NCI-H146 treated with DMSO at 0.1 percent for 48 hours (cell line): ENCODE measurements around the gene KLB.

ENCODE experiments used
- DNase-seq: peaks from one replicate; lab custom pipeline; 2025; ENCODE audit not compliant: unreplicated experiment; lab: John Stamatoyannopoulos, UW

KLB gene

DNA sequence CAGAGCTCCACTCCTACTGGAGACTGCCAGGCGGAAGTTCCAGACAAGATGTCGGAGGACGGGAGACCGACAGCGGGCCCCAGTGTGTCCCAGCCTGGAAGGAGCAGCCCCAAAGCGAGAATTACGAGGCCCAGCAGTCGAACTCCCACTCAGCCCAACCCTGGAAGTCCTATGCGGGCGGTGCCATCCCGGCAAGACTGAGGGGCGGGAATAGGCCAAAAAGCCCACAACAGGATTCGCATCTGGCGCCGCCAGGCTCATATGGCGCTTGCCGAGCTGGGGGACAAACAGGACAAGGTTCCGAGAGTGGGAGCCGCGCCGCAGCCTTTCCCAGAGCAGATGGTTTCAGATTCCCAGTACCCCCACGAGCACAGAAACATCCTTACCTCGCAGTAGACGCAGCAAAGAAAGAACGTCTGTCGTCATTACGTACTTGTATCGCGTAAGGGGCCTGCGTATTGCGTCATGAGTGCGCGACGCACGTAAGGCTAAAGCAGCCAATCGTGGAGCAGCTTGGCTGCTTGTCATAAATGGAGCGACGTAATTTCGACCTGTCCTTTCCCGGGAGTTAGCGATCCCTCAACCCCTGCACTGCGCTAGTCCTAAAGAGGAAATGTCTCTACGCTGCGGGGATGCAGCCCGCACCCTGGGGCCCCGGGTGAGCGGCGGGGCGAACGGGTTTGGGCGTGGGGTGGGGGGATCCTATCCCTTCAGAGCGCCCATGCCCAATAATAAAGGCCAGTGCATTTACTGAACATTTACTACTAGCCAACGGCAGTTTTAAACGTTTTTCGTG, 52.0 kb downstream of the KLB start, which contains the start of the genes LIAS and RPL9:
Gene LIAS (plus strand): TSS at position 552 of the 796 bp plus-strand sequence. CDS start 62 bp downstream, at position 614.
Gene RPL9 (minus strand): TSS at position 418 of the 796 bp plus-strand sequence. CDS start 483 bp downstream, outside the sequence.
- peak; percentile 95 for DNase-seq

- no peak for DNase-seq
Observed at GRCh38 chr4:39464886-39465501, 58.3 kb downstream of the KLB start.

DNA sequence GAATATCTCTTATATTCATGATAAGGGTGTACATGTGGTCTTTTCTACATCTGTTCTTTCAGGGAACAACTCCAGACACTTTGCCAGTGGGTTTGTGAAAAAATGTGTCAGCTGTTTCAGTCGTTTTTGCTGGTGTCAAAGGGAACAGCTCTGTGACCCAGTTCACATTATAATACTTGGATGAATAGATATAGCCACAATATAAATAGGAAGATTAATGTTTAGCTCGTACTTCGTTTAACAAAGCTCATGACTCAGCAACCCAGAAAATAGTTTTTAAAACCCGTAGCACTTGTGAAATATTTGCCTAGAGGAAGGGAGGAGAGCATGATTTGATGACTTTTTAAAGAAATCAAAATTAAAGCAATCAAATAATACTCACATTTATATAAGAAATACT, 60.0 kb downstream of the KLB start:
- DNase-seq, result no peak

DNA sequence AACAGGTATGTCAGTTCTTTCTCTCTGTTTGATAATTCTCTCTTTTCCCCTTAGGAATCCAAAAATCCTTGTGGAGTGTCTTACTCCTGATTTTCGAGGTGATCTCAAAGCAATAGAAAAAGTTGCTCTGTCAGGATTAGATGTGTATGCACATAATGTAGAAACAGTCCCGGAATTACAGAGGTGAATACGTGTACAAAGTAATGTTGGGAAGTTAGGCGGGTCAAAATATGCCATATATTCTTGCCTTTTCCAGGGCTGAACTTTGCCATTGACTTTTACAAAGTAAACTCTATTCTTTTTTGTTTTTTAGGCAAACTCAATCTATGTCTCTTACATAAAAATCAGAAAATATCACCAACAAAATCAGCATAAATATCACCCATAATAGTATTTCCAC, 60.7 kb downstream of the KLB start:
- DNase-seq, result no peak

- DNase-seq, result peak; percentile 61
Observed at GRCh38 chr4:39469429-39470077, 62.8 kb downstream of the KLB start.

DNA sequence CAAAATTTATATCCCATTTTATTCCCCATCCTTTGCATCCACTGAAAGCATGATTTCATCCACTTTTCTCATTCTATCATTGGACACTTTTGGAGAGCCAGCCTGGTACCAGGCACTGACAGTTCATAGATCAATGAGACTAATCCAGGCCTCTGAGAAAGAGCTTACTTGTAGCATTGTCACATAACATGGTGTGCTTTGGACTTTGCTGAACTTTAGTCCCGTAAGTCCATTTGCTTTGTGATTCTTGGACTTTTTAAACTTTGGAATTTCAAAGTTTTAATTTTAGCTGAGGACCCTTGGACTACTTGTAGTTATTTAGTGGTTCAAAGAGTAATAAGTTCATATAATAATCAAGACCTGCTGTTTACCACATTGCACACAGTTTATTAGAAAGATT, 63.7 kb downstream of the KLB start:
- DNase-seq, result no peak

GRCh38 chr4:39472396-39472795, 65.7 kb downstream of the KLB start:
- DNase-seq, result no peak

DNA sequence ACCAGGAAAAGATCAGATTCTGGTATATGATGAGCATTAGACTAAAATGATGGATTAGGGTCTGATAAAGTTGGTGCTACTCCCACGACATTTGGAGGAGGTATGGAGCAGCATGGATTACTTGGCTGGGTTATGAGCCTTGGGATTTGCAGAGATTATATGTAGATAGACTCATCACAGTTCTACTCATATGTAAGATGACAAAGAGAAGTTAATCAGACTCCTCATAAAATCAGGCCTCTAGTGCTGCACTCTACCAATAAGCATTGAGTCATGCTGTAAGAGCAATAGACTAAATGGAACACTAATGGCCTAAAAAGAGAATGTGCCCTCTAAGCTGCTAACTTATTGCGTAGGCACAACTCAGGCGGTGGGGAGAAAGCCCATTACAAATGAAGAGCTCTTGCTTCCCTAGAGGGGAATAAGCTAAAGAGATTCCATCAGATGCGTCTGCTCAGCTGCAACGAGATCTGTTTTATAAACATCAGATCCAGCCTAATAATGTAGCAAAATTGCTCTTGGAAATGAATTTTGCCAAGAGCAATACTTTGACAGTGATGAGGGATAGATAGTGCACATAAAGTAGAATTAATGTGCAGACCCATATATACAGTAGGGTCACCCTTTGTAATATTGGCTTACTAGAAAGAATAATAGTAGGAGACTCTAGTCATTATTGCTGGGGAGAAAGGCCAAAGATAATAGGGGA, 69.6 kb downstream of the KLB start:
- DNase-seq, result no peak

DNA sequence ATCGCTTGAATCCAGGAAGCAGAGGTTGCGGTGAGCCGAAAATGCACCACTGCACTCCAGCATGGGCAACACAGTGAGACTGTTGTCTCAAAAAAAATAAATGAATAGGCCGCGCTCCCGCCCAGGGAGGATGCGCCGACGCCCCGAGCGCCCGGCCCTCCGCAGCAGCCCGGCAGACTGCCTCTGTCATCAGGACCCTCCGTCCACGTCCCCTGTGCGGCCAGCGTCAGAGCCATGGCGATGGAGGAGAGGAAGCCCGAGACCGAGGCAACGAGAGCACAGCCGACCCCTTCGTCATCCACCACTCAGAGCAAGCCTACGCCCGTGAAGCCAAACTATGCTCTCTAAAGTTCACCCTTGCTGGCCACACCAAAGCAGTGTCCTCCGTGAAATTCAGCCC, 73.5 kb downstream of the KLB start:
- no peak for DNase-seq

DNA sequence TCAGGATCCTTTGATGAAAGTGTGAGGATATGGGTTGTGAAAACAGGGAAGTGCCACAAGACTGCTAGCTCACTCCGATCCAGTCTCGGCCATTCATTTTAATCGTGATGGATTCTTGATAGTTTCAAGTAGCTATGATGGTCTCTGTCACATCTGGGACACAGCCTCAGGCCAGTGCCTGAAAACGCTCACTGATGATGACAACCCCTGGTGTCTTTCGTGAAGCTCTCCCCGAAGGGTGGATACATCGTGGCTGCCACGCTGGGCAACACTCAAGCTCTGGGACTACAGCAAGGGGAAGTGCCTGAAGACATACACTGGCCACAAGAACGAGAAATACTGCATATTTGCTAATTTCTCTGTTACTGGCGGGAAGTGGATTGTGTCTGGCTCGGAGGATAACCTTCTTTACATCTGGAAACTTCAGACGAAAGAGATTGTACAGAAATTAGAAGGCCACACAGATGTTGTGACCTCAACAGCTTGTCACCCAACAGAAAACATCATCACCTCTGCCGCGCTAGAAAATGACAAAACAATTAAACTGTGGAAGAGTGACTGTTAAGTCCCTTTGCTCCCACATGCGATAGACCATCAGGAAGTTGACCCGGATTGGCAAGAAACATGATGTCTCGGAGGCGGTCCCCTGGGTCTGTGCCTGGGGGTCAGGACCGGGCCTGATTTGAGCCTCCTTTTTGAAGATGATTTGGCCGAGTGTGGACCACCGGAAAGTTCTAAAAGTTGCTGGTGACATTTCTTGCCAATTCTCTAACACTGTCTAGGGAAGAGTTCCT, 74.4 kb downstream of the KLB start:
- no peak for DNase-seq

DNA sequence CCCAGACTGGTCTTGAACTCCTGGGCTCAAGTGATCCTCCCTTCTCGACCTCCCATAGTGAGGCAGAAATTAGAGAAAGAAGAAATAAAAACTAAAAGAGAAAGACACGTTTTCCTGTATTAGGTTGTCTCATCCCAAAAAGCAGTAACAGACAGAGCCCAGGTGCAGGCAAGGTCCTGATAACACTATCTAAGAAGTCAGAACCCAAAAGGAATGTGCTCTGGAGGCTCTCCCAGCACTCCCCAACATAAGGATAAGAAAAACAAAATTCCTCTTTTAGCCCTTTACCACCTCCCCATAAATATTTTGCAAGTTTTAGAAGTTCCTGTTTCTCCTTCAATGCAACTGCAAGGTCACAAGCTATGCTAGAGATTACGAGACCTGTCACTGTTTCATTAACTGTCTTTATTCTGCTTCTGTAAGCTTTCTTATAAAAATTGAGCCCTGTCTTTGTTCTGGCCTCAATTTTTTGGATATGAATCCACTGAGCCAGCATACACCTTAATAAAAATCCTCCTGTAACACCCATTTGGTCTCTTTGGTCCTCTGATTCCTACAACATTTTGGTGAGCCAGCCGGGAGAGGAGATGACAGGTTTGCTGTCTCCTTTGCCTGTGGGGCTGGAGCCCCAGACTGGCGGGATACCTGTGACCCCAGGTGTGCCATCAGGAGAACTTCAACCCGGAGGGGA, 78.0 kb downstream of the KLB start:
- DNase-seq, result no peak

GRCh38 chr4:39486221-39486804, 79.6 kb downstream of the KLB start:
- no peak for DNase-seq

GRCh38 chr4:39490322-39490721, 83.6 kb downstream of the KLB start:
- no peak for DNase-seq

DNA sequence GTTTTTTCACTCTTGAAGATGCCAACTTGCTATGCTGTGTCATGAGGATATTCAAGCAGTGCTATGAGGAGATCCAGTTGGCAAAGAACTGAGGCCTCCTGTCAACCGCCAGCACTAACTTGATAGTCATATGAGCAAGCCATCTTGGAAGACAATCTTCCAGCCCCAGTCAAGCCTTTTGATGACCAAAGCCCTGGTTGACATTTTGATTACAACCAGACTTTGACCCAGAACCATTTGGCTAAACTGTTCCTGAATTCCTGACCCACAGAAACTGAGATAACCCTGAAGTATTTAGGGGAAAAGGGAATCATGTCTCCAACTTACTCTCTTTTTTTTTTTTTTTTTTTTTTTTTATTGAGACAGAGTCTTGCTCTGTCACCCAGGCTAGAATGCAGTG, 87.6 kb downstream of the KLB start:
- DNase-seq, result no peak

DNA sequence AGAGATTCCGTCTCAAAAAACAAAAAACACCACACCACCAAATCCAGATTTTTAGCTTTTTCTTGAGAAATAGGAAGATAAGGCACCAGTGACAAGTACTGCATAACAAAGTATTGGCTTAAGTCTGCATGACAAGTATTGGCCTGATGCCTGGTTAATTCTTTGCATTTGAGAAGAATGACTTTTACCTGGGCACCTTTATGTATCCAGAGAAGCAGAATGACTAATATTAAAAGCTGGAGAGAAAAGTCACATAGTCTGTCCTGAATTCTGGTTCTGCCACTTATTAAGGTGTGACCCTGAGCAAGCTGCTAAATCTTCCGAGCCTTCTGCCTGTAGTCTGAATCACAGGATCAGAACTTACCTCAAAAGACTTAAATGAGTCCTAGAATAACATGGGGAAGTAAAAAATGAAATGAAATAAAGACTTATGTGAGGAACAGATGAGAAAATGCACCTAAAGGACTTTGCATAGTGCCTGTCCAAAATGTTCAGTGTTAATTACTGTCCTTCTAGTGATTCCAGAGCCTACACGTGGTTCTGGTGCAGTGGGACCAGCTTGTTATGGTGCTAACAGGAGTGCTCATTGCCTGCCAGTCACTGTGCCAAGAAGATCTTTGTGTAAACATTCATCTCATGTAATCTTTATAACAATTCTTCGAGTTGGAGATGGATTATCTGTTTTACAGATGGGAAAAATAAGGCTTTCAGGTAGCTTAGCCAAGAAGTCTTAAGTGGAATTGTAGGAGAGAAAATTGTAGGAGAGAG, 88.9 kb downstream of the KLB start:
- no peak for DNase-seq

DNA sequence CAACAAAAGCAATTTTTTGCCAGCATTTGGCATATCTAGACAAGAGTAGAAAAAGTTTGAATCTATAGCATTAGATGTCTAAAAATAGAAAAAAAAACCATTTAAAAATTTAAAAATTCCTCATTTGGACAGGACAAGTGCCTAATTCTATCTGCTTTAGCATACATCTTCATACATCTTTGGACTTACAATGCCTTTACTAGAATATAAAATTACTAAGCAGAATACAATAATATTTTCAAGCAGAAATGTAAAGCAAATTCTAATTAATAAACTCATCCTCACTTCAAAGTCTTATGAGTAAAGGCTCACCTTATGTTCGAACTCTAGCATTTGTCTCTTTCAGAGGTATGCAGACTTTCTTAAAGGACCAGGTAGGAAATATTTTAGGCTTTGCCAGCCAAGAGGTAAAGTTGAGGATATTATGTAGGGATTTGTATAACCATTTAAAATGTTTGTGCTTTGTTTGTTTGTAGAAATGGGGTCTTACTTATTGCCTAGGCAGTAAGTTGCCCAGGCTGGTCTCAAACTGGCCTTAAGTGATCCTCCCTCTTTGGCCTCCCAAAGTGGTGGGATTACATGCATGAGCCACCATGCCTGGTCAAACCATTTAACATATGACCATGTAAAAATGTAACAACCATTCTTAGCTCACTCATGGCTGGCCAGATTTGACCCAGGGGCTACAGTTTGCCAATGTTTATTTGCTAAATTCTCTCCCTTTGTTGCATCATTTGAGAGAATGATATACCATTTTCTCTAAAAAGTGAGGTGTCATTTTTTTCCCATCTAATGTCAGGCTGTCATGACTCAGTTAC, 91.4 kb downstream of the KLB start:
- DNase-seq, result no peak

DNA sequence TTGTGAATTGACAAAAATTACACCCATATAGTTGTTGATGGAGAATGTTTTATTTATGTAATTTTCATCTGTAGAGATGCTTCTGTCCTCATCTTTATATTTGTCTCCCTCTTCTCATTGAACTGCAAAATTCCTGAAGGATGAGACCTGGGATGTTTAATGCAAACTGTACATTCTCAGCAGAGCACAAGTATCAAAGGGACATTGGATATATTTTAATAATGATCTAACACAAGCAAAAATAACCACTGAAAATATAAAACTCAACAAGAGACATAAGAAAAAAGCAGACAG, 91.9 kb downstream of the KLB start:
- no peak for DNase-seq
